ENCODE results near the gene ILK.

The ILK gene

DNA sequence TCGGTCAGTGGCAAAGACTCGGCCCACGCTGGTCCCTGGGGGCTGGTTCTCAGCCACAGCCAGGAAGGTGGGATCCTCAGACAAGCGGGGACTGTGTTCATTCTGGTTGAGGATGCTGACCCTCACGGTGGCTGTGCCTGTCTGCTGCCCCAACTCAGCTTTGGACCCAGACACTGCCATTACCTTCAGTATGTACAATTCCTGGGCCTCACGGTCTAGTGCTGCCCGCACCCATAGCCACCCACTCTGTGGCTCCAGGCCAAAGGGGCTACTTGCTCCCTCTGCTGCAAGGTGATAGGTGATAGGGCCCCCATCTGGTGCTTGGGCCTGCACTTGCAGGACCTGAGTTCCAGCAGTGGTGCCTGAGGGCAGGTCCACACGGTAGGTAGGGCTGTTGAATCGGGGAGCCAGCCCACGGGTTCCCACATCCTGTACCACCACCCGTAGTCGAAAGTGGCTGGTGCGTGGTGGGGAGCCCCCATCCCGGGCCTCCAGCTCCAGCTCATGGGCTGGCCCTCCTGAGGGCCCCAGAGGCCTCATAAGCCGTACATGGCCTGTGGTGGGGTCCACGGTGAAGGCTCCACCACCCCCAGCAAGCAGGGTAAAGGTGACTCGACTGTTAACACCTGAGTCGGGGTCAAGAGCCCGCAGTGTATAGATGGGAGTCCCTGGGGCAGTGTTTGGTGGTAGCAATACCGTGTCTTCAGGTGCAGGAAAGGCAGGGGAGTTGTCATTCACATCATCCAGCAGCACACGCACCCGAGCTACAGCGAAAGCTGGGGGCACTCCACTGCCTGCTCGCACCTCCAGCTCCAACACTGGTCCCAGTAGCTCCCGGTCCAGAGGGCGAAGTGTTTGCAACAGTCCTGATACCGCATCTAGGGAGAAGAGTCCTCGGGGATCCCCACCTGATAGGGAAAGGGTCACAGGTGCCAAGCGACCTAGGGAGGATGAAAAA lies 28.8 kb downstream of the ILK start:
- WGBS (ENCODE audit: extremely low coverage, insufficient coverage, low lambda C conversion rate): no CpG with 5 or more reads among the region's 29 CpGs
- H3K79me2 ChIP-seq (ENCODE audit: control insufficient read depth, insufficient read depth, low read length): no peaks in the 10 kb centered on the region
- no peaks in the 10 kb centered on the region for H3K79me1 ChIP-seq (ENCODE audit: low read length)
- no peak overlapping the region for H4K8ac ChIP-seq (ENCODE audit: low read depth, low read length)
- H2BK15ac ChIP-seq (replicated peaks; ENCODE audit: low read depth): no peak overlapping the region
- H3K18ac ChIP-seq (ENCODE audit: low read length): no peak overlapping the region
- H3K36me3 ChIP-seq (ENCODE audit: control insufficient read depth, insufficient read depth, low read length): no peaks in the 10 kb centered on the region
- no peak overlapping the region for H3K27ac ChIP-seq (ENCODE audit: low read depth, low read length)
- no peak overlapping the region for H2BK120ac ChIP-seq (ENCODE audit: low read depth, low read length)
- no peak overlapping the region for H3K9ac ChIP-seq (ENCODE audit: low read length)
- no peak overlapping the region for H3K4me2 ChIP-seq (ENCODE audit: low read length)
- no peak overlapping the region for H4K5ac ChIP-seq (ENCODE audit: low read length)
- H3K23ac ChIP-seq (ENCODE audit: low read length): no peak overlapping the region
- no peak overlapping the region for H3K4ac ChIP-seq (ENCODE audit: low read depth, low read length)
- no peaks in the 10 kb centered on the region for H3K4me1 ChIP-seq (ENCODE audit: control insufficient read depth, low read depth, low read length)
- H3K4me3 ChIP-seq (ENCODE audit: low read length): no peak overlapping the region
- no peak overlapping the region for H2AK5ac ChIP-seq (ENCODE audit: low read length)
- no peak overlapping the region for H2BK5ac ChIP-seq (ENCODE audit: low read length)
- no peak for DNase-seq
- peaks cover 5% of the 10 kb centered on the region for H3K27me3 ChIP-seq (ENCODE audit: insufficient read depth, low read length, poor library complexity)
- no peak overlapping the region for H3K56ac ChIP-seq (ENCODE audit: low read length)

- H3K36me3 ChIP-seq (ENCODE audit: control insufficient read depth, insufficient read depth, low read length): no peaks in the 10 kb centered on the region
- WGBS (ENCODE audit: extremely low coverage, insufficient coverage, low lambda C conversion rate): no CpG with 5 or more reads among the region's 16 CpGs
Measured at GRCh38 chr11:6633422-6634408, 30.1 kb downstream of the ILK start.

GRCh38 chr11:6634534-6634933 lies 31.0 kb downstream of the ILK start:
- H3K56ac ChIP-seq (ENCODE audit: low read length): no peak overlapping the region
- no peak overlapping the region for H3K9ac ChIP-seq (ENCODE audit: low read length)
- no peaks in the 10 kb centered on the region for H3K4me1 ChIP-seq (ENCODE audit: control insufficient read depth, low read depth, low read length)
- no peaks in the 10 kb centered on the region for H3K79me2 ChIP-seq (ENCODE audit: control insufficient read depth, insufficient read depth, low read length)
- no peak overlapping the region for H2BK5ac ChIP-seq (ENCODE audit: low read length)
- no peak overlapping the region for H4K5ac ChIP-seq (ENCODE audit: low read length)
- H3K36me3 ChIP-seq (ENCODE audit: control insufficient read depth, insufficient read depth, low read length): no peaks in the 10 kb centered on the region
- no peak overlapping the region for H2BK120ac ChIP-seq (ENCODE audit: low read depth, low read length)
- DNase-seq: no peak
- no peaks in the 10 kb centered on the region for H3K79me1 ChIP-seq (ENCODE audit: low read length)
- H3K27me3 ChIP-seq (ENCODE audit: insufficient read depth, low read length, poor library complexity): peaks cover 5% of the 10 kb centered on the region
- no peak overlapping the region for H2AK5ac ChIP-seq (ENCODE audit: low read length)
- H3K18ac ChIP-seq (ENCODE audit: low read length): no peak overlapping the region
- H3K4ac ChIP-seq (ENCODE audit: low read depth, low read length): no peak overlapping the region
- no CpG with 5 or more reads among the region's 1 CpG for WGBS (ENCODE audit: extremely low coverage, insufficient coverage, low lambda C conversion rate)
- H3K23ac ChIP-seq (ENCODE audit: low read length): no peak overlapping the region
- H2BK15ac ChIP-seq (replicated peaks; ENCODE audit: low read depth): no peak overlapping the region
- H3K27ac ChIP-seq (ENCODE audit: low read depth, low read length): no peak overlapping the region
- H3K4me3 ChIP-seq (ENCODE audit: low read length): no peak overlapping the region
- no peak overlapping the region for H3K4me2 ChIP-seq (ENCODE audit: low read length)
- H4K8ac ChIP-seq (ENCODE audit: low read depth, low read length): no peak overlapping the region

More at GRCh38 chr11:6633422-6634408, 30.1 kb downstream of the ILK start:
- Histone ChIP-seq H3K4ac (ENCODE audit: low read depth, low read length) (no peak overlapping the region), H3K4me3 (ENCODE audit: low read length) (no peak overlapping the region), H3K27me3 (ENCODE audit: insufficient read depth, low read length, poor library complexity) (peaks cover 5% of the 10 kb centered on the region), H3K27ac (ENCODE audit: low read depth, low read length) (no peak overlapping the region), H3K79me2 (ENCODE audit: control insufficient read depth, insufficient read depth, low read length) (no peaks in the 10 kb centered on the region), H4K5ac (ENCODE audit: low read length) (no peak overlapping the region), H3K79me1 (ENCODE audit: low read length) (no peaks in the 10 kb centered on the region), H2BK15ac (replicated peaks; ENCODE audit: low read depth) (no peak overlapping the region), H2AK5ac (ENCODE audit: low read length) (no peak overlapping the region), H3K4me1 (ENCODE audit: control insufficient read depth, low read depth, low read length) (no peaks in the 10 kb centered on the region), H3K18ac (ENCODE audit: low read length) (no peak overlapping the region), H2BK120ac (ENCODE audit: low read depth, low read length) (no peak overlapping the region), H3K4me2 (ENCODE audit: low read length) (no peak overlapping the region), H3K56ac (ENCODE audit: low read length) (no peak overlapping the region), H3K23ac (ENCODE audit: low read length) (no peak overlapping the region), H2BK5ac (ENCODE audit: low read length) (no peak overlapping the region), H3K9ac (ENCODE audit: low read length) (no peak overlapping the region), H4K8ac (ENCODE audit: low read depth, low read length) (no peak overlapping the region)
- no peak for DNase-seq

DNA sequence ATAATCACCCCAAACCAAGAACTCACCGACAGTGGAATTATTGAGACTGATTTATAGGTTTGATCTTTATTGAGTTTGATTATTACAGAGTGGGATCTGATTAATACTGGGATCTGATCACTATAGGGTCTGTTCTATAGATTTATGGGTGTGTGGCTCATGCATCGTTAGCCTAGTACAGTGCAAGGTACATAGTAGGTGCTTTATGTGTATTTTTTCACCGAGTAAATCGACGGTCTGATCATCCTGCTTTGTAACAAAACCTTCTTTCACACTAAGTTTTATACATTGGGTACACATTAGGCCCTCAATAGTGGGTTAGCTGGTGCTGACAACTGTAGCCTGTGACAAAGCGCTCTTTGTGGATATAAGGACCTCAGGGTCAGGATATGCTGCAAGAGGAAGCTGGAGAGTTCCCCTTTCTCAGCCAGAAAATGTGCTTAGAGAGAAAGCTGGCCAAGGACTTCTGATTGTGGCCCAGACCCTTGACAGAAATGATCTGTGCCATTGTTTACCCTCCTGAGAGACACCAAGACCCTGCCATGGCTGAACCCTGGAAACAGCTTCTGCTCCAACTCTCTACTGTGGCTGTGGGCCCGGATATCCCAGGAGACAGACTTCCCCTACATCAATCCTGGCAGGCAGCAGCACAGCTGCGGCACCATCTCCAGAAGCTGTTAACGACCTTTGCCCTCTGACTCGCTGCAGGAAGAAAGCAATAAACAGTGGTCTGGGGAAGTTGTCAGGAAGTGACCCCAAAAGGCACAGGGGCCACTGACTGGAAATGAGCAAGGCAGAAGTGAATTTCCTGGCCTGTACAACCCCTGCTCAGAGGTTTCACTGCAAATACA lies 31.7 kb downstream of the ILK start:
- no peak overlapping the region for H4K8ac ChIP-seq (ENCODE audit: low read depth, low read length)
- peaks cover 5% of the 10 kb centered on the region for H3K27me3 ChIP-seq (ENCODE audit: insufficient read depth, low read length, poor library complexity)
- no peak overlapping the region for H3K18ac ChIP-seq (ENCODE audit: low read length)
- no peak overlapping the region for H2BK5ac ChIP-seq (ENCODE audit: low read length)
- H3K4me3 ChIP-seq (ENCODE audit: low read length): no peak overlapping the region
- H2AK5ac ChIP-seq (ENCODE audit: low read length): no peak overlapping the region
- WGBS (ENCODE audit: extremely low coverage, insufficient coverage, low lambda C conversion rate): no CpG with 5 or more reads among the region's 10 CpGs
- no peaks in the 10 kb centered on the region for H3K36me3 ChIP-seq (ENCODE audit: control insufficient read depth, insufficient read depth, low read length)
- no peak overlapping the region for H2BK15ac ChIP-seq (replicated peaks; ENCODE audit: low read depth)
- no peaks in the 10 kb centered on the region for H3K79me1 ChIP-seq (ENCODE audit: low read length)
- no peaks in the 10 kb centered on the region for H3K79me2 ChIP-seq (ENCODE audit: control insufficient read depth, insufficient read depth, low read length)
- H3K56ac ChIP-seq (ENCODE audit: low read length): no peak overlapping the region
- H2BK120ac ChIP-seq (ENCODE audit: low read depth, low read length): no peak overlapping the region
- no peak for DNase-seq
- no peak overlapping the region for H3K27ac ChIP-seq (ENCODE audit: low read depth, low read length)
- no peak overlapping the region for H3K4me2 ChIP-seq (ENCODE audit: low read length)
- no peak overlapping the region for H3K23ac ChIP-seq (ENCODE audit: low read length)
- H3K4ac ChIP-seq (ENCODE audit: low read depth, low read length): no peak overlapping the region
- H3K4me1 ChIP-seq (ENCODE audit: control insufficient read depth, low read depth, low read length): no peaks in the 10 kb centered on the region
- no peak overlapping the region for H3K9ac ChIP-seq (ENCODE audit: low read length)
- no peak overlapping the region for H4K5ac ChIP-seq (ENCODE audit: low read length)

- no peak overlapping the region for H3K4ac ChIP-seq (ENCODE audit: low read depth, low read length)
- no peaks in the 10 kb centered on the region for H3K79me2 ChIP-seq (ENCODE audit: control insufficient read depth, insufficient read depth, low read length)
- H3K9ac ChIP-seq (ENCODE audit: low read length): no peak overlapping the region
- no peak overlapping the region for H2BK5ac ChIP-seq (ENCODE audit: low read length)
- H3K79me1 ChIP-seq (ENCODE audit: low read length): no peaks in the 10 kb centered on the region
- H2BK15ac ChIP-seq (replicated peaks; ENCODE audit: low read depth): no peak overlapping the region
- no peak overlapping the region for H4K8ac ChIP-seq (ENCODE audit: low read depth, low read length)
- H3K18ac ChIP-seq (ENCODE audit: low read length): no peak overlapping the region
- no peak for DNase-seq
- no peak overlapping the region for H3K4me2 ChIP-seq (ENCODE audit: low read length)
- H2AK5ac ChIP-seq (ENCODE audit: low read length): no peak overlapping the region
- no peak overlapping the region for H4K5ac ChIP-seq (ENCODE audit: low read length)
- no peak overlapping the region for H3K23ac ChIP-seq (ENCODE audit: low read length)
- no peaks in the 10 kb centered on the region for H3K4me1 ChIP-seq (ENCODE audit: control insufficient read depth, low read depth, low read length)
- H3K4me3 ChIP-seq (ENCODE audit: low read length): no peak overlapping the region
- no peak overlapping the region for H3K27ac ChIP-seq (ENCODE audit: low read depth, low read length)
- no peaks in the 10 kb centered on the region for H3K36me3 ChIP-seq (ENCODE audit: control insufficient read depth, insufficient read depth, low read length)
- no peak overlapping the region for H3K56ac ChIP-seq (ENCODE audit: low read length)
- no peak overlapping the region for H2BK120ac ChIP-seq (ENCODE audit: low read depth, low read length)
- WGBS (ENCODE audit: extremely low coverage, insufficient coverage, low lambda C conversion rate): no CpG with 5 or more reads among the region's 3 CpGs
- no peaks in the 10 kb centered on the region for H3K27me3 ChIP-seq (ENCODE audit: insufficient read depth, low read length, poor library complexity)
Measured at GRCh38 chr11:6636480-6636879, 32.9 kb downstream of the ILK start.

All from mesendoderm (in vitro differentiated cells).